HUES64 (cell line): Measurements from ENCODE around the gene CNTNAP5.

Experiments used
- H3K27ac ChIP-seq: 2 replicates; pipeline ENCODE4 v1.7.0; 2013; ENCODE audit warnings: low read depth, low read length, inconsistent platforms
- H3K27me3 ChIP-seq: 2 replicates; pipeline ENCODE4 v1.6.1; 2013; ENCODE audit warnings: mild to moderate bottlenecking, low read length; ENCODE audit not compliant: insufficient read depth
- H3K36me3 ChIP-seq: 2 replicates; pipeline ENCODE4 v1.6.1; 2013; ENCODE audit warnings: mild to moderate bottlenecking, low read length; ENCODE audit not compliant: insufficient read depth
- H3K4me1 ChIP-seq: 2 replicates; pipeline ENCODE4 v1.6.1; 2013; ENCODE audit warnings: mild to moderate bottlenecking, low read length, moderate library complexity; ENCODE audit not compliant: insufficient read depth
- H3K4me3 ChIP-seq: 2 replicates; pipeline ENCODE4 v1.5.1; 2013; ENCODE audit warnings: mild to moderate bottlenecking, low read length, moderate library complexity
- H3K9ac ChIP-seq: 2 replicates; pipeline ENCODE4 v1.6.1; 2013; ENCODE audit warnings: mild to moderate bottlenecking, low read depth, low read length
- H3K9me3 ChIP-seq: 2 replicates; pipeline ENCODE4 v1.6.1; 2013; ENCODE audit warnings: low read depth, low read length; ENCODE audit not compliant: insufficient read depth
- WGBS: fragments of 150-250, 120-280 bp; methylation state at CpG from one replicate; pipeline ENCODE4 v1.1.7; 2013; ENCODE audit warnings: missing lambda C conversion rate; 5-methylcytosine and 5-hydroxymethylcytosine counted together

CNTNAP5 gene

GRCh38 chr2:124887466-124887865 lies 862.4 kb downstream of the CNTNAP5 start:
- no peak overlapping the region for H3K4me3 ChIP-seq
- no peaks in the 10 kb centered on the region for H3K36me3 ChIP-seq
- H3K9ac ChIP-seq, result no peak overlapping the region
- no peaks in the 10 kb centered on the region for H3K27me3 ChIP-seq
- H3K4me1 ChIP-seq, result no peaks in the 10 kb centered on the region
- no peak overlapping the region for H3K27ac ChIP-seq
- 0 out of 2 replicates have a peak, but pooled peaks cover 2% of the 10 kb centered on the region for H3K9me3 ChIP-seq
- WGBS, result 89% methylated on average over 3 of the region's 3 CpGs

GRCh38 chr2:124888431-124888830 lies 863.3 kb downstream of the CNTNAP5 start:
- H3K9ac ChIP-seq, result no peak overlapping the region
- WGBS, result 94% methylated on average over 1 of the region's 1 CpG
- H3K27ac ChIP-seq, result no peak overlapping the region
- H3K4me3 ChIP-seq, result no peak overlapping the region
- no peaks in the 10 kb centered on the region for H3K4me1 ChIP-seq
- H3K27me3 ChIP-seq, result no peaks in the 10 kb centered on the region
- H3K36me3 ChIP-seq, result no peaks in the 10 kb centered on the region
- 0 out of 2 replicates have a peak, but pooled peaks cover 2% of the 10 kb centered on the region for H3K9me3 ChIP-seq

GRCh38 chr2:124894199-124894598 lies 869.1 kb downstream of the CNTNAP5 start:
- H3K4me1 ChIP-seq, result no peaks in the 10 kb centered on the region
- WGBS, result 100% methylated on average over 2 of the region's 2 CpGs
- no peak overlapping the region for H3K27ac ChIP-seq
- H3K9me3 ChIP-seq, result no peaks in the 10 kb centered on the region
- H3K27me3 ChIP-seq, result no peaks in the 10 kb centered on the region
- no peak overlapping the region for H3K9ac ChIP-seq
- no peak overlapping the region for H3K4me3 ChIP-seq
- no peaks in the 10 kb centered on the region for H3K36me3 ChIP-seq

- Histone ChIP-seq H3K9me3 (no peaks in the 10 kb centered on the region), H3K4me1 (no peaks in the 10 kb centered on the region), H3K4me3 (no peak overlapping the region), H3K27me3 (no peaks in the 10 kb centered on the region), H3K27ac (no peak overlapping the region), H3K36me3 (no peaks in the 10 kb centered on the region), H3K9ac (no peak overlapping the region)
- WGBS, result 89% methylated on average over 1 of the region's 4 CpGs
Measured at GRCh38 chr2:124898827-124899226, 873.7 kb downstream of the CNTNAP5 start.

- no peaks in the 10 kb centered on the region for H3K9me3 ChIP-seq
- 96% methylated on average over 2 of the region's 2 CpGs for WGBS
- H3K9ac ChIP-seq, result no peak overlapping the region
- H3K4me3 ChIP-seq, result no peak overlapping the region
- H3K27me3 ChIP-seq, result no peaks in the 10 kb centered on the region
- H3K4me1 ChIP-seq, result no peaks in the 10 kb centered on the region
- no peaks in the 10 kb centered on the region for H3K36me3 ChIP-seq
- no peak overlapping the region for H3K27ac ChIP-seq
Measured at GRCh38 chr2:124908411-124908810, 883.3 kb downstream of the CNTNAP5 start.

GRCh38 chr2:124911560-124911959 lies 886.5 kb downstream of the CNTNAP5 start:
- WGBS, result 87% methylated on average over 5 of the region's 5 CpGs
- H3K4me1 ChIP-seq, result no peaks in the 10 kb centered on the region
- no peak overlapping the region for H3K27ac ChIP-seq
- H3K9ac ChIP-seq, result no peak overlapping the region
- no peaks in the 10 kb centered on the region for H3K36me3 ChIP-seq
- H3K4me3 ChIP-seq, result no peak overlapping the region
- no peaks in the 10 kb centered on the region for H3K9me3 ChIP-seq
- no peaks in the 10 kb centered on the region for H3K27me3 ChIP-seq

GRCh38 chr2:124913868-124914267 lies 888.8 kb downstream of the CNTNAP5 start:
- no peak overlapping the region for H3K9ac ChIP-seq
- H3K27me3 ChIP-seq, result no peaks in the 10 kb centered on the region
- no peaks in the 10 kb centered on the region for H3K36me3 ChIP-seq
- no peaks in the 10 kb centered on the region for H3K4me1 ChIP-seq
- H3K4me3 ChIP-seq, result no peak overlapping the region
- H3K9me3 ChIP-seq, result no peaks in the 10 kb centered on the region
- WGBS, result 88% methylated on average over 7 of the region's 9 CpGs
- H3K27ac ChIP-seq, result no peak overlapping the region

GRCh38 chr2:124915567-124915966 lies 890.5 kb downstream of the CNTNAP5 start:
- Histone ChIP-seq H3K4me1 (no peaks in the 10 kb centered on the region), H3K9ac (no peak overlapping the region), H3K4me3 (no peak overlapping the region), H3K27ac (no peak overlapping the region), H3K27me3 (no peaks in the 10 kb centered on the region), H3K36me3 (no peaks in the 10 kb centered on the region), H3K9me3 (no peaks in the 10 kb centered on the region)
- WGBS, result 80% methylated on average over 1 of the region's 1 CpG

- no peaks in the 10 kb centered on the region for H3K36me3 ChIP-seq
- no peak overlapping the region for H3K9ac ChIP-seq
- H3K4me1 ChIP-seq, result no peaks in the 10 kb centered on the region
- H3K4me3 ChIP-seq, result no peak overlapping the region
- no peaks in the 10 kb centered on the region for H3K9me3 ChIP-seq
- WGBS, result 94% methylated on average over 2 of the region's 2 CpGs
- no peak overlapping the region for H3K27ac ChIP-seq
- no peaks in the 10 kb centered on the region for H3K27me3 ChIP-seq
Measured at GRCh38 chr2:124919296-124919695, 894.2 kb downstream of the CNTNAP5 start.

- Histone ChIP-seq H3K4me1 (no peaks in the 10 kb centered on the region), H3K9ac (no peak overlapping the region), H3K27me3 (no peaks in the 10 kb centered on the region), H3K4me3 (no peak overlapping the region), H3K36me3 (no peaks in the 10 kb centered on the region), H3K9me3 (no peaks in the 10 kb centered on the region), H3K27ac (no peak overlapping the region)
- WGBS, result 91% methylated on average over 1 of the region's 1 CpG
Measured at GRCh38 chr2:124920448-124920847, 895.4 kb downstream of the CNTNAP5 start.

GRCh38 chr2:124921191-124921590 lies 896.1 kb downstream of the CNTNAP5 start:
- no peaks in the 10 kb centered on the region for H3K27me3 ChIP-seq
- no peak overlapping the region for H3K4me3 ChIP-seq
- H3K27ac ChIP-seq, result no peak overlapping the region
- H3K9ac ChIP-seq, result no peak overlapping the region
- H3K4me1 ChIP-seq, result peaks cover 3% of the 10 kb centered on the region; the same call in 1 of the 2 replicates
- 95% methylated on average over 5 of the region's 5 CpGs for WGBS
- H3K9me3 ChIP-seq, result no peaks in the 10 kb centered on the region
- H3K36me3 ChIP-seq, result no peaks in the 10 kb centered on the region

- no peaks in the 10 kb centered on the region for H3K36me3 ChIP-seq
- peaks cover 4% of the 10 kb centered on the region; the same call in 1 of the 2 replicates for H3K4me1 ChIP-seq
- H3K27ac ChIP-seq, result no peak overlapping the region
- no peaks in the 10 kb centered on the region for H3K27me3 ChIP-seq
- 91% methylated on average over 3 of the region's 3 CpGs for WGBS
- no peak overlapping the region for H3K9ac ChIP-seq
- H3K9me3 ChIP-seq, result no peaks in the 10 kb centered on the region
- no peak overlapping the region for H3K4me3 ChIP-seq
Measured at GRCh38 chr2:124923097-124923496, 898.0 kb downstream of the CNTNAP5 start.
